SH-SY5Y (cell line): ENCODE results near the gene ARHGAP15.

Experiments used
- GATA2 ChIP-seq: IDR thresholded peaks from 2 replicates; pipeline ENCODE4 v1.6.1; 2011; ENCODE audit warnings: mild to moderate bottlenecking, low read depth, low read length
- GATA3 ChIP-seq: IDR thresholded peaks from 2 replicates; pipeline ENCODE4 v1.6.1; 2011; ENCODE audit warnings: low read depth, mild to moderate bottlenecking, low read length, moderate library complexity

DNA sequence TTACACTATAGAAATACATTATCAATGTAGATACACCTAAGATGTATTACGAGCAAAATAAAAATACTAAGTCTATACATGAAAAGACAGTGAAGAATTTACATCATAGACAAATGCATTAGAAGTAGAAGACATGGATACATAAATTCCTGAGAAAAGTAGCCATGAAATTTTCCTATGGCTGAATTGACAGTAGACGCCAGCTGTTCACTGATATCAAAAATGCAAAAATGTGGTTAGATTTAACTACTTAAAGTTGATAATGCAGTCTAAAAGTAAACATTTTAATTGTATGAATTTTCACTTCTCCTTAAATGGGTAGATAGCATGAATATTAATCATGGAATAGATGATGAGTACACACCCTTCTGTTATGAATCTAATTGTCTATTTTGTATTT lies 350.9 kb downstream of the ARHGAP15 start:
- no peak for TF ChIP-seq GATA2
- no peak for TF ChIP-seq GATA3
